Stimulated activated CD8-positive, alpha-beta memory T cell treated with anti-CD3 and anti-CD28 coated beads, Interleukin-4, amount 100 ng/mL, for 48 hours (primary cell): ENCODE data around the gene FAM8A1.
"Not testable (repeated sequence)": the region's sequence is repeated elsewhere in the genome, so short reads cannot be mapped to it uniquely, and the experiment has no call there.

Source experiments
- DNase-seq: peaks from one replicate; pipeline ENCODE4 v3.0.0-alpha.2; 2020

Gene FAM8A1

GRCh38 chr6:17599877-17600526 lies at the start of gene FAM8A1:
TSS of gene FAM8A1 (plus strand) at chr6:17600302. CDS start at chr6:17600410, 108 bp downstream.
- peak; percentile 99 for DNase-seq

- no peak for DNase-seq
Observed at GRCh38 chr6:17551383-17551958, 48.6 kb upstream of the FAM8A1 start.

GRCh38 chr6:17552861-17553260 lies 47.2 kb upstream of the FAM8A1 start:
- DNase-seq, result no peak

- DNase-seq, result no peak
Observed at GRCh38 chr6:17556014-17556413, 44.1 kb upstream of the FAM8A1 start.

GRCh38 chr6:17562636-17563035 lies 37.5 kb upstream of the FAM8A1 start:
- DNase-seq, result no peak

- no peak for DNase-seq
Observed at GRCh38 chr6:17565399-17565798, 34.7 kb upstream of the FAM8A1 start.

- DNase-seq, result no peak
Observed at GRCh38 chr6:17574866-17575560, 25.1 kb upstream of the FAM8A1 start.

- DNase-seq, result no peak
Observed at GRCh38 chr6:17577059-17577458, 23.0 kb upstream of the FAM8A1 start.

GRCh38 chr6:17580518-17581048 lies 19.5 kb upstream of the FAM8A1 start:
- peak; percentile 57 for DNase-seq

- DNase-seq, result not testable (repeated sequence)
Observed at GRCh38 chr6:17581282-17581681, 18.8 kb upstream of the FAM8A1 start.

- DNase-seq, result no peak
Observed at GRCh38 chr6:17583811-17584210, 16.3 kb upstream of the FAM8A1 start.

GRCh38 chr6:17584241-17584803 lies 15.8 kb upstream of the FAM8A1 start:
- no peak for DNase-seq

GRCh38 chr6:17585766-17586490 lies 14.2 kb upstream of the FAM8A1 start:
- DNase-seq, result no peak

GRCh38 chr6:17586623-17587022 lies 13.5 kb upstream of the FAM8A1 start:
- DNase-seq, result not testable (repeated sequence)

- DNase-seq, result no peak
Observed at GRCh38 chr6:17588011-17588410, 12.1 kb upstream of the FAM8A1 start.

GRCh38 chr6:17589406-17590096 lies 10.6 kb upstream of the FAM8A1 start:
- DNase-seq, result no peak

- DNase-seq, result no peak
Observed at GRCh38 chr6:17591287-17591686, 8.8 kb upstream of the FAM8A1 start.

GRCh38 chr6:17593246-17593645 lies 6.9 kb upstream of the FAM8A1 start:
- DNase-seq, result no peak

GRCh38 chr6:17596085-17596484 lies 4.0 kb upstream of the FAM8A1 start:
- DNase-seq, result no peak

- peak; percentile 60 for DNase-seq
Observed at GRCh38 chr6:17600527-17601385, 654 bp downstream of the FAM8A1 start.

- DNase-seq, result no peak
Observed at GRCh38 chr6:17601386-17601703, 1.2 kb downstream of the FAM8A1 start.
